Activated naive CD4-positive, alpha-beta T cell treated with anti-CD3 and anti-CD28 coated beads, Interleukin-2, amount 10 ng/mL, durations not matched to agents 7 days and 5 days (primary cell): Measurements from ENCODE around the gene TPRX1.
"Not testable (repeated sequence)": the region's sequence is repeated elsewhere in the genome, so short reads cannot be mapped to it uniquely, and the experiment has no call there.

Experiments used
- CTCF ChIA-PET: fragments of 350-600 bp; sonication (Branson Sonifier 250); formaldehyde crosslinking; loops from one replicate; lab custom pipeline; 2021; ENCODE audit warnings: antibody characterized with exemption; lab: Charles Lee
- DNase-seq: peaks from one replicate; pipeline ENCODE4 v3.0.0-alpha.2; 2020
- H3K27ac Mint-ChIP-seq: one replicate; pipeline ENCODE4 v1.8.0; 2021; ENCODE audit warnings: mild to moderate bottlenecking, moderate library complexity, mixed read lengths
- H3K27me3 Mint-ChIP-seq: one replicate; pipeline ENCODE4 v1.8.0; 2021; ENCODE audit warnings: mild to moderate bottlenecking, mixed read lengths
- H3K36me3 Mint-ChIP-seq: one replicate; pipeline ENCODE4 v1.8.0; 2021; ENCODE audit warnings: mixed read lengths
- H3K4me1 Mint-ChIP-seq: one replicate; pipeline ENCODE4 v1.8.0; 2021; ENCODE audit warnings: mixed read lengths
- H3K4me3 Mint-ChIP-seq: one replicate; pipeline ENCODE4 v1.8.0; 2021; ENCODE audit warnings: mild to moderate bottlenecking, moderate library complexity, mixed read lengths
- H3K9me3 Mint-ChIP-seq: one replicate; pipeline ENCODE4 v1.8.0; 2021; ENCODE audit warnings: mixed read lengths

Gene TPRX1

DNA sequence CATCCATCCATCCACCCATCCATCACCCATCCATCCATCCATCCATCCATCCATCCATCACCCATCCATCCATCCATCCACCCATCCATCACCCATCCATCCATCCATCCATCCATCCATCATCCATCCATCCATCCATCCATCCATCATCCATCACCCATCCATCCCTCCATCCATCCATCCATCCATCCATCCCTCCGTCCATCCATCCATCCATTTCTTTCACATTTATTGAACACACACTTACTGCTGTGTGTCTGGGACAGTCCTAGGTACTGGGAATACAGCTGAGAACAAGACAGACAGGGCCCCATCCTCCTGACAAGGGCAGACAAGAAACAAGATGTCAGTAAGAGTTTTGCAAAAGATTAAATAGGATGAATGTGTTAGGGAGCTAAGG lies 13.9 kb upstream of the TPRX1 start:
- H3K4me3 Mint-ChIP-seq, H3K27ac Mint-ChIP-seq, DNase-seq, CTCF ChIA-PET, H3K9me3 Mint-ChIP-seq, H3K36me3 Mint-ChIP-seq, H3K4me1 Mint-ChIP-seq: not testable (repeated sequence)
- peaks cover 49% of the 10 kb centered on the region for H3K27me3 Mint-ChIP-seq

DNA sequence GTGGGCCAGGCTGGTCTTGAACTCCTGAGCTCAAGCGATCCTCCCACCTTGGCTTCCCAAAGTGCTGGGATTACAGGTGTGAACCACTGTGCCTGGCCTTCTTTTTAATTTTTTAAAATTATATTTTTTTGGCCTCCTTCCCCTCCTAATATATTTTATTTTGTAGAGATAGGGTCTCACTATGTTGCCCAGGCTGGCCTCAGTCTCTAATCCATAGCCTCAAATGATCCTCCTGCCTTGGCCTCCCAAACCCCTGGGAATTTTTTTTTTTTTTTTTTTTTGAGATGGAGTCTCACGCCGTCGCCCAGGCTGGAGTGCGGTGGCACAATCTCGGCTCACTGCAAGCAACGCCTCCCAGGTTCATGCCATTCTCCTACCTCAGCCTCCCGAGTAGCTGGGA lies 11.9 kb upstream of the TPRX1 start:
- H3K4me1 Mint-ChIP-seq, H3K27ac Mint-ChIP-seq, H3K36me3 Mint-ChIP-seq, H3K4me3 Mint-ChIP-seq, DNase-seq, H3K9me3 Mint-ChIP-seq: not testable (repeated sequence)
- peaks cover 33% of the 10 kb centered on the region for H3K27me3 Mint-ChIP-seq
- CTCF ChIA-PET = interaction anchor here (1.0 to 1.2 kb wide), 2 partner anchors 47 to 53 kb away, joined by 3 read pairs; no protein-coding TSS in a partner anchor

- Mint-ChIP-seq H3K4me3 (no peak overlapping the region), H3K27me3 (peaks cover 11% of the 10 kb centered on the region), H3K36me3 (no peaks in the 10 kb centered on the region), H3K9me3 (no peaks in the 10 kb centered on the region), H3K27ac (no peak overlapping the region), H3K4me1 (no peaks in the 10 kb centered on the region)
- CTCF ChIA-PET = interaction anchor here (0.6 to 1.2 kb wide), 3 partner anchors 16 to 61 kb away, joined by 3 read pairs; no protein-coding TSS in a partner anchor
- DNase-seq = no peak
Measured at GRCh38 chr19:47813995-47814328, 9.6 kb upstream of the TPRX1 start.

DNA sequence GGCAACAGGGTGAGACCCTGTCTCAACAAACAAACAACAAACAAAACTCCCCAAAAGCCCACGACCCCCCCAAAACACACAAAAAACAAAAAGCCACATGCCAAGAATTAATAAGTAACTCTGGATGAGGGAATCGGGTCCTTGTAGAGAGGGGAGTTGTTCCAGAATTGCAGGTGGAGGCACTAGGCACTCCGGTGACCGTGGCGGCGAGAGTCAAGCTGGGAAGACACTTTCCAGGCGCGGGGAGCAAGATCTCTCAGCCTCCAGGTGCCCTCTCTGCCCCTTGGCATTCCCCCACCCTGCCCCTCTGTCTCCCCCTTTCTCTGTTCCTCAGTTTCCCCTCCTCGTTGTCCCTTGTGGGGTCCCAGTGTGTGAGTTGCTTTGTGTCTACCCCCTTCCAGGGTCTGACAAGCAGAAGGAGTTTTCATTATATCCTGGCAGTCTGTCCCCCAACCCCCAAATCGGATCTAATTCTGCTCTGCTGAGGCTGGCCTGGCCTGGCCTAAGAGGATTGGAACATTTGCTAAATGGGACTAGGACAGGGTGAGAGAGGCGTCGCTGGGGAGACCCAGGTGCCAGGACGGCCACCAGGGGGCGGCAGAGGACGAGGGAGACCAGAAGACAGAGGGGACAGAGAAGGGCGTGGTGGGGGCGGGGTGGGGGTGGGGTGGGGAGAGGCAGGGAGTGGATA lies 9.1 kb upstream of the TPRX1 start:
- no peaks in the 10 kb centered on the region for H3K9me3 Mint-ChIP-seq
- no peak overlapping the region for H3K27ac Mint-ChIP-seq
- H3K27me3 Mint-ChIP-seq = peaks cover 9% of the 10 kb centered on the region
- CTCF ChIA-PET = interaction anchor here (0.6 to 1.2 kb wide), 3 partner anchors 15 to 53 kb away, joined by 3 read pairs; no protein-coding TSS in a partner anchor
- no peaks in the 10 kb centered on the region for H3K36me3 Mint-ChIP-seq
- H3K4me3 Mint-ChIP-seq = no peak overlapping the region
- H3K4me1 Mint-ChIP-seq = no peaks in the 10 kb centered on the region
- peak; percentile 85 for DNase-seq

DNA sequence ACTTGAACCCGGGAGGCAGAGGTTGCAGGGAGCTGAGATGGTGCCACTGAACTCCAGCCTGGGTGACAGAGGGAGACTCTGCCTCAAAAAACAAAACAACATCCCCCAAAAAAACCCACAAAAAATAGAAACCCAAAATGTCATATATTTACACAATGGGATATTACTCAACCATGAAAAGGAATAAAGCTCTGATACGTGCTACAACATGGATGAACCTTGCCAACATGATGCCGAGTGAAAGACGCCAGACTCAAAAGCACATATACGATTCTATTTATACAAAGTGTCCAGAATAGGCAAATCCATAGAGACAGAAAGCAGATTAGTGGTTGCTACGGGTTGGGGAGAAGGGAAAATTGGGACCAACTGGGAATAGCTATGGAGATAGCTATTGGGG lies 2.1 kb upstream of the TPRX1 start:
- CTCF ChIA-PET = interaction anchor here (0.7 to 1.2 kb wide), 2 partner anchors 15 to 17 kb away, joined by 3 read pairs; no protein-coding TSS in a partner anchor
- H3K9me3 Mint-ChIP-seq = peaks cover 1% of the 10 kb centered on the region
- H3K4me3 Mint-ChIP-seq = no peak overlapping the region
- H3K4me1 Mint-ChIP-seq = no peaks in the 10 kb centered on the region
- H3K36me3 Mint-ChIP-seq = no peaks in the 10 kb centered on the region
- no peak overlapping the region for H3K27ac Mint-ChIP-seq
- DNase-seq = no peak
- no peaks in the 10 kb centered on the region for H3K27me3 Mint-ChIP-seq

DNA sequence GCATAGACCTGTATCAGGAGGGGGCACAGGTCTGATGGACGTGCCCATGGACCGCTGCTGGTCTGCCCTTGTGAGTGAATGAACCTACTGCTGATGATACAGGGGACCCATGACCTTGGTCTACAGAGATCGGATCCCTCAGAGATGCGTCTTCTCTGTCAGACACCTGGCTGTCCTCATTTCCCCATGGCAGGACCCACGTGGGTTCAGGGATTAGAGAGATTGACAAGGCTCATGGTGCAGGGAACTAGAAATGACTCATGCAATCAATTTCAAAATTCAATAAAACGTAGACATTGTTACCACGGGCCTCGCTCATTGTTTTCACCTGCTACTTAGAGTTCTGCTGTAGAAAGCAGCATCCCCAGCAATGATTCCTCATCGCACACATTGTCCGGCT lies 962 bp upstream of the TPRX1 start:
- no peak for DNase-seq
- Mint-ChIP-seq H3K36me3 (no peaks in the 10 kb centered on the region), H3K4me3 (no peak overlapping the region), H3K4me1 (no peaks in the 10 kb centered on the region), H3K27ac (no peak overlapping the region), H3K9me3 (peaks cover 6% of the 10 kb centered on the region), H3K27me3 (no peaks in the 10 kb centered on the region)
- CTCF ChIA-PET = no interaction called here

DNA sequence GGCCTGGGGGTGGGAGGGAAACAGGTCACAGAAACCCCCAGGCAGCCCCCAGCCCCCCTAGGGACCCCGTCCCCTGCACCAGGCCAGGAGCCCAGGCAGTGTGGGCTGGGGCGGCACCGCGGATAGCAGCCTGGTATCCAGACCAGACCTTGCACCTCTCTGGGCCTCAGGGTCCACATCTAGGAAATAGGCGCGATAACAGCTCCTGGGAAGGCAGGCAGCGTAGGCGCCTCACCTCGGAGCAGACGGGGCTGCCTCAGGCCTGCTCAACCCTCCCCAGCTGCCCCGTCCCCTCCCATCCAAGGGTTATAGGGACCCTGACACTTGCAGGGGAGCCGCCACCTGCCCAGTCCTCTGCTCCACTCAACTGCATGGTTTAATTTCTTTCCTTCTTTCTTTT lies 680 bp downstream of the TPRX1 start:
- H3K4me1 Mint-ChIP-seq, H3K27ac Mint-ChIP-seq, H3K9me3 Mint-ChIP-seq, H3K36me3 Mint-ChIP-seq, DNase-seq, H3K27me3 Mint-ChIP-seq, H3K4me3 Mint-ChIP-seq, CTCF ChIA-PET: not testable (repeated sequence)

DNA sequence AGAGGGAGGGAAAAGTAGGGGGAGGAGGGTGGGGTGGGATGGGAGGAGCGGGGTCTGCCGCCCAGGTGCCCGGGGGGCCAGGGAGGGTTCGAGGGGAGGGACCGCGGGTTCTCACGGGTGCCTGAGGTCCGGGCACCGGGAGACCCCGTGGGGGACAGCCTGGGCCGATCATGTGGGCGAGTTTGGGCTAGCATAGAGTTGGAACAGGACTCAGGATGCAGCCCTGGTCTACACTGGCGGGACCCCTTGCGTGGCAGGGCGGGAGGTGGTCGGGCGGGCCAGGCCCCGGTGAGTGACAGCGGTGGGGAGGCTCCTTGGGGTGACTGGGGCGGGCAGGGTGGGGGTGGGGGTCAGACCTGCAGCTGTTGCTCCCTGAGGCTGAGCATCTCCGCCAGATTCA lies 1.2 kb downstream of the TPRX1 start:
- H3K27me3 Mint-ChIP-seq = peaks cover 10% of the 10 kb centered on the region
- H3K27ac Mint-ChIP-seq, H3K36me3 Mint-ChIP-seq, H3K4me1 Mint-ChIP-seq, CTCF ChIA-PET, DNase-seq, H3K9me3 Mint-ChIP-seq, H3K4me3 Mint-ChIP-seq: not testable (repeated sequence)

- H3K27ac Mint-ChIP-seq = no peak overlapping the region
- H3K4me3 Mint-ChIP-seq = no peak overlapping the region
- H3K36me3 Mint-ChIP-seq = no peaks in the 10 kb centered on the region
- peaks cover 6% of the 10 kb centered on the region for H3K9me3 Mint-ChIP-seq
- CTCF ChIA-PET = no interaction called here
- DNase-seq = no peak
- peaks cover 16% of the 10 kb centered on the region for H3K27me3 Mint-ChIP-seq
- no peaks in the 10 kb centered on the region for H3K4me1 Mint-ChIP-seq
Measured at GRCh38 chr19:47802521-47803043, 1.8 kb downstream of the TPRX1 start.

- CTCF ChIA-PET = no interaction called here
- DNase-seq = no peak
- no peak overlapping the region for H3K4me3 Mint-ChIP-seq
Measured at GRCh38 chr19:47801270-47801669, 3.1 kb downstream of the TPRX1 start.

DNA sequence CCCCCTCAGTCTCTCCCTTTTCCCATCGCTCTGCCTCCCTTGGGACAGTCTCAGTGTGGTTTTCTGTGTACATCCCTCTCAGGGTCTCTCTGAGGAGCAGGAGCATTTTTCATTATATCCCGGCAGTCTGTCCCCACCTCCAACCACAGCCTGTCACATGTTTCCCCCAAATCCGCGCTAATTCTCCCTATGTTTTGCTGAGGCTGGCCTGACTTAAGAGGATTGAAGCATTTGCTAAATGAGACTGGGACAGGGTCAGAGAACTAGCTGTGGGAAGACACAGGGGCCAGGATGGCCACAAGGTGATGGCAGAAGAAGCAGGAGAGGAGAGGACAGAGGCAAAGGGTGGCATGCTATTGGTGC lies 5.5 kb downstream of the TPRX1 start:
- Mint-ChIP-seq H3K4me1 (no peaks in the 10 kb centered on the region), H3K9me3 (peaks cover 6% of the 10 kb centered on the region), H3K27me3 (peaks cover 16% of the 10 kb centered on the region), H3K4me3 (no peak overlapping the region), H3K36me3 (no peaks in the 10 kb centered on the region), H3K27ac (no peak overlapping the region)
- DNase-seq = no peak
- CTCF ChIA-PET = interaction anchor here (0.6 to 0.8 kb wide), 2 partner anchors 9 to 12 kb away, joined by 3 read pairs; no protein-coding TSS in a partner anchor

More at GRCh38 chr19:47801270-47801669, 3.1 kb downstream of the TPRX1 start:
- Mint-ChIP-seq H3K27ac (no peak overlapping the region), H3K27me3 (peaks cover 16% of the 10 kb centered on the region), H3K9me3 (peaks cover 6% of the 10 kb centered on the region), H3K4me1 (no peaks in the 10 kb centered on the region), H3K36me3 (no peaks in the 10 kb centered on the region)

GRCh38 chr19:47797996-47798903 lies 6.1 kb downstream of the TPRX1 start:
- Mint-ChIP-seq H3K4me1 (no peaks in the 10 kb centered on the region), H3K27ac (no peak overlapping the region), H3K36me3 (no peaks in the 10 kb centered on the region), H3K4me3 (no peak overlapping the region), H3K9me3 (peaks cover 6% of the 10 kb centered on the region), H3K27me3 (peaks cover 16% of the 10 kb centered on the region)
- DNase-seq = no peak
- CTCF ChIA-PET = interaction anchor here (0.5 to 0.8 kb wide), 3 partner anchors 8 to 16 kb away, joined by 3 read pairs; no protein-coding TSS in a partner anchor

GRCh38 chr19:47796785-47797184 lies 7.6 kb downstream of the TPRX1 start:
- Mint-ChIP-seq H3K9me3 (peaks cover 6% of the 10 kb centered on the region), H3K36me3 (no peaks in the 10 kb centered on the region), H3K27ac (no peak overlapping the region), H3K27me3 (peaks cover 16% of the 10 kb centered on the region), H3K4me3 (no peak overlapping the region), H3K4me1 (no peaks in the 10 kb centered on the region)
- no peak for DNase-seq
- CTCF ChIA-PET = interaction anchor here (1.1 kb wide), 1 partner anchor 89 kb away, joined by 3 read pairs; no protein-coding TSS in a partner anchor

GRCh38 chr19:47794526-47794925 lies 9.8 kb downstream of the TPRX1 start:
- Mint-ChIP-seq H3K27me3 (peaks cover 16% of the 10 kb centered on the region), H3K36me3 (no peaks in the 10 kb centered on the region), H3K4me3 (no peak overlapping the region), H3K27ac (no peak overlapping the region), H3K4me1 (no peaks in the 10 kb centered on the region), H3K9me3 (no peaks in the 10 kb centered on the region)
- CTCF ChIA-PET = no interaction called here
- DNase-seq = no peak
